ENCODE data around the gene RASGRP1. TPM values are rescaled to one million over a fixed set of nuclear protein-coding genes. Genes with fewer than 3 reads are reported as not detected.

Gene RASGRP1
- total RNA-seq, 4 donors from 2014 or later, result 1.6 to 10.7 (median 3.8) TPM

- TF ChIP-seq, protein P1, sequence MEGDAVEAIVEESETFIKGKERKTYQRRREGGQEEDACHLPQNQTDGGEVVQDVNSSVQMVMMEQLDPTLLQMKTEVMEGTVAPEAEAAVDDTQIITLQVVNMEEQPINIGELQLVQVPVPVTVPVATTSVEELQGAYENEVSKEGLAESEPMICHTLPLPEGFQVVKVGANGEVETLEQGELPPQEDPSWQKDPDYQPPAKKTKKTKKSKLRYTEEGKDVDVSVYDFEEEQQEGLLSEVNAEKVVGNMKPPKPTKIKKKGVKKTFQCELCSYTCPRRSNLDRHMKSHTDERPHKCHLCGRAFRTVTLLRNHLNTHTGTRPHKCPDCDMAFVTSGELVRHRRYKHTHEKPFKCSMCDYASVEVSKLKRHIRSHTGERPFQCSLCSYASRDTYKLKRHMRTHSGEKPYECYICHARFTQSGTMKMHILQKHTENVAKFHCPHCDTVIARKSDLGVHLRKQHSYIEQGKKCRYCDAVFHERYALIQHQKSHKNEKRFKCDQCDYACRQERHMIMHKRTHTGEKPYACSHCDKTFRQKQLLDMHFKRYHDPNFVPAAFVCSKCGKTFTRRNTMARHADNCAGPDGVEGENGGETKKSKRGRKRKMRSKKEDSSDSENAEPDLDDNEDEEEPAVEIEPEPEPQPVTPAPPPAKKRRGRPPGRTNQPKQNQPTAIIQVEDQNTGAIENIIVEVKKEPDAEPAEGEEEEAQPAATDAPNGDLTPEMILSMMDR (IDR thresholded peaks at IDR 0.05), result no peak
- TF ChIP-seq POLR2A (IDR thresholded peaks at IDR 0.05), result no peak
- no peak overlapping the region for H3K4me3 ChIP-seq
- no peaks in the 10 kb centered on the region for H3K36me3 ChIP-seq
- no peaks in the 10 kb centered on the region for H3K9me3 ChIP-seq
- H3K27me3 ChIP-seq, result no peaks in the 10 kb centered on the region
- peak overlapping the region in 1 of 4 donors; percentile 56 for H3K27ac ChIP-seq
- DNase-seq, result no peak
- peaks cover 0 to 5% (median 0%) of the 10 kb centered on the region in 4 donors for H3K4me1 ChIP-seq
Measured at GRCh38 chr15:38559131-38559530, 5.5 kb downstream of the RASGRP1 start.

DNA sequence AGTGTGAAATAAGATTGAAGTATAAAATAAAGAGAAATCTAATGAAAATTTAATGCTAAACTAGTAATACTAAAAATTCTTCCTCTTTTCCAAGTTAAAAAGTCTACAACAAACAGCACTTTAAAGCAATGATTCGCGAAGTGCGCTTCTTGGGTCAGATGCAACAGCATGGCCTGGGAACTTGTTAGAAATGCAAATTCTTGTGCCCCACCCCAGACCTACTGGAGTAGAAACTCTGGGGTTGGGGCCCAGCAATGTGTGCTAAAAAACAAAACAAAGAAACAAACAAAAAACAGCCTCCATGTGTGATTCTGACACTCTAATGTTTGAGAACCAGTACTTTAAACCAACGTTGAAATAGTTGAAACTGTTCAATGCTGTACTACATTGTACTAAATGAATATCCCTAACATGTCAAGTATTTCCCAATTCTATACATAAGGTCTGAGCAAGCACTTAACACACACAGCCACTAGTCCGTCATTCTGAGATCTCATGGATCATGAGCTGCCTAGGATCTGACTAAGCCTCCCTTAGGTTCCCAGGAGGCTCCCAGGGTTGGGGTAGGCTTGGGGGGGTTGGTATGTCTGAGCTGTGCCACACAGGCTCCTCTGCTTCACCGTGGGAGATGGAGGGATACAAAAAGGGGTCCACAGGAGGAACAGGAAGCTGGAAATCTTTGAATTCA, 6.1 kb downstream of the RASGRP1 start:
- no peak for DNase-seq
- H3K9me3 ChIP-seq, result no peaks in the 10 kb centered on the region
- H3K4me1 ChIP-seq, result peaks cover 0 to under 1% (median 0%) of the 10 kb centered on the region in 4 donors
- TF ChIP-seq, protein P1 (IDR thresholded peaks at IDR 0.05), result no peak
- no peak for TF ChIP-seq POLR2A (IDR thresholded peaks at IDR 0.05)
- H3K27ac ChIP-seq, result peak overlapping the region in 1 of 4 donors; percentile 56
- no peaks in the 10 kb centered on the region for H3K36me3 ChIP-seq
- no peak overlapping the region for H3K4me3 ChIP-seq
- no peaks in the 10 kb centered on the region for H3K27me3 ChIP-seq

GRCh38 chr15:38557921-38558320, 6.7 kb downstream of the RASGRP1 start:
- peak overlapping the region in 2 of 4 donors; percentile 0 to 56 for H3K27ac ChIP-seq
- no peaks in the 10 kb centered on the region for H3K4me1 ChIP-seq
- no peak overlapping the region for H3K4me3 ChIP-seq
- no peaks in the 10 kb centered on the region for H3K9me3 ChIP-seq
- no peaks in the 10 kb centered on the region for H3K36me3 ChIP-seq
- DNase-seq, result peak in 1 of 3 donors; percentile 47
- H3K27me3 ChIP-seq, result no peaks in the 10 kb centered on the region
- no peak for TF ChIP-seq POLR2A (IDR thresholded peaks at IDR 0.05)
- TF ChIP-seq, protein P1 (IDR thresholded peaks at IDR 0.05), result no peak

DNA sequence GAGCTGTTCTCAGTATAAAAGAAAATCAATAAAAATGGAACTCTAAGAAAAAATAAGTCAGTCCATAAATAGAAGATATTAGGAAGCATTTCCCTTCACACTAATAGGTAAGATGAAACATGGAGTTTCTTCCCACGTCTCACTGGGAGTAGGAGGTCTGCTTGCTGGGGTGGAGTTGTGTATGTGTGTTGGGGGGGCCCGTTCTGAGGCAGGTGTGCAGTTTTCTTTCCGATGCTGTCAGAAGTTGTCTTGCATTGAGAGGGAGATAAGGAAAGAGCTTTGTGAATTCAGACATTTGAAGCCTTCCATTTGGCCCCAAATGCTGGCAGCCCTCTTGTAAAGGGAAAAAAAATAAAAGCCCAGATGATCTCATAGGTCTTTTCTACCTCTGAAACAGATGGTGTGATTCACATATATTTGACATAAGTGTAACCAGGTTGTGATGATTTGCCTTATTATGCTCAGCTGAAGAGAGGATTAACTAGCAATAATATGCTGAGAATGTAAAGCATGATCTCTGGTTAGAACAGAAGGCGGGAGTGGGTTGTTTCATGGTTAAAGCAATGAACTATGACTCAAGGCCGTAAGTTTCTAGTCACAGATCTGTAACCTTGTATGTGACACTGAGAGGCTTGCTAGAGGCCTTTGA, 8.8 kb downstream of the RASGRP1 start:
- Histone ChIP-seq H3K27ac (peak overlapping the region in 1 of 4 donors; percentile 1), H3K9me3 (no peaks in the 10 kb centered on the region)

DNA sequence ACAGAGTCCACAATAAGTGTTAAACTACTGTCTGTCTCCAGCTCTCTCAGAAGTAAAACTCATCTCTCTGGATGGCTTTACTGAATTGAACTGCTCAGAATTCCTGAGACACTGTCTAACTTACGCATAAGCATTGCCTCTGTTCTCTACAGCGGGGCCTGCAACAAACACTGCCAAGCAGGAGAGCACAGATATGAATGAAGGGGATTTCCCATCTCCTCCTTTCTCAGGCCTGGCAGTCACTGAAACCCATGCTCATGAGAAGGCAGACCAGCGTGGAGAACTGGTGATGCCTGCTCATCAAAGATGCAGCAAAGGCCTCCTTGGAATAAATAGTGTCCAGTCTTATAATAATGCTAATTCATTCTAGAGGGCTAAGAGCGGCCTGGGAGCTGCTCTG, 10.3 kb downstream of the RASGRP1 start:
- no peaks in the 10 kb centered on the region for H3K9me3 ChIP-seq
- H3K36me3 ChIP-seq, result no peaks in the 10 kb centered on the region
- no peaks in the 10 kb centered on the region for H3K27me3 ChIP-seq
- TF ChIP-seq, protein P1 (IDR thresholded peaks at IDR 0.05), result no peak
- TF ChIP-seq POLR2A (IDR thresholded peaks at IDR 0.05), result no peak
- H3K4me1 ChIP-seq, result no peaks in the 10 kb centered on the region
- DNase-seq, result no peak
- H3K4me3 ChIP-seq, result no peak overlapping the region
- peak overlapping the region in 2 of 4 donors; percentile 6 to 27 for H3K27ac ChIP-seq

More for the DNA sequence above, 8.8 kb downstream of the RASGRP1 start:
- no peak for TF ChIP-seq POLR2A (IDR thresholded peaks at IDR 0.05)
- TF ChIP-seq, protein P1 (IDR thresholded peaks at IDR 0.05), result no peak
- Histone ChIP-seq H3K4me3 (no peak overlapping the region), H3K27me3 (no peaks in the 10 kb centered on the region), H3K4me1 (no peaks in the 10 kb centered on the region), H3K36me3 (no peaks in the 10 kb centered on the region)
- DNase-seq, result no peak
